ENCODE data around the gene ZNF566.

Gene ZNF566

DNA sequence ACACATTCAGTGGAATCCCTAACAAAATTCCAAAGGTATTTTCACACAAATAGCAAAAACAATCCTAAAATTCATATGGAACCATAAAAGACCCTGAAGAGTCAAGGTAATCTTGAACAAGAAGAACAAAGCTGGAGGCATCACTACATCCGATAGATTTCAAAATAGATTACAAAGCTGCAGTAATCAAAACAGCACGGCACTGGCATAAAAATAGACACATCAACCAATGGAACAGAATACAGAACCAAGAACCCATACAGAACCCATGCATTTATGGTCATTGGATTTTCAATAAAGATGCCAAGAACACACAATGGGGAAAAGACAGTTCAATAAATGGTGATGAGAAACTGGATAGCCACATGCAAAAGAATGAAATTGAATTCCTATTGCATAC, 32.5 kb downstream of the ZNF566 start:
- DNase-seq (ENCODE audit: extremely low spot score, insufficient read length, low read depth) = no peak
- FAIRE-seq = no peak

DNA sequence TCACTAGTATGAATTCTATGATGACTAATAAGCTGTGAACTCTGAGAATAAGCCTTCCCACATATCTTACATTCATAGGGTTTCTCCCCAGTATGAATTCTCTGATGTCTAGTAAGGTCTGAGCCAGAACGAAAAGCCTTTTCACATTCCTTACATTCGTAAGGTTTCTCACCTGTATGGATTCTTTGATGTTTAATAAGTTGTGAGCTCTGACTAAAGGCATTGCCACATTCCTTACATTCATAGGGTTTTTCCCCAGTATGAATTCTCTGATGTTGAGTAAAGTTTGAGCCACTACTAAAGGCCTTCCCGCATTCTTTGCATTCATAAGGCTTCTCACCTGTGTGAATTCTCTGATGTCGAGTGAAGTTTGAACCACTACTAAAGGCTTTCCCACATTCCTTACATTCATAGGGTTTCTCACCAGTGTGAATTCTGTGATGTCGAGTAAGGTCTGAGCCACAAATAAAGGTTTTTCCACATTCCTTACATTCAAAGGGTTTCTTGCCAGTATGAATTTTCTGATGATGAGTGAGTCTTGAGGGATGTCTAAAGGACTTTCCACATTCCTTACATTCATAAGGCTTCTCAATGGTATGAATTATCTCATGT, 40.2 kb downstream of the ZNF566 start:
- FAIRE-seq (no peak), DNase-seq (ENCODE audit: extremely low spot score, insufficient read length, low read depth) (no peak)

DNA sequence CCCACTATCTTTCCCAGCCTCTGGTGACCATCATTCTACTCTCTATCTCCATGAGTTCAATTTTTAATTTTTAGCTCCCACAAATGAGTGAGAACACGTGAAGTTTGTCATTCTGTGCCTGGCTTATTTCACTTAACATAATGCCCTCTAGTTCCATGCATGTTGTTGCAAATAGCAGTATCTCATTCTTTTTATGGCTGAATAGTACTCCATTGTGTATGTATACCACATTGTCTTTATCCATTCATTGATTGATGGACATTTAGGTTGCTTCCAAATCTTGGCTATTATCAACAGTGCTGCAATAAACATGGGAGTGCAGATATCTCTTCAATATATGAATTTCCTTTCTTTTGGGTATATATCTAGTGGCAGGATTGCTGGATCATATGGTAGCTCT, 48.0 kb downstream of the ZNF566 start:
- FAIRE-seq (no peak), DNase-seq (ENCODE audit: extremely low spot score, insufficient read length, low read depth) (no peak)

DNA sequence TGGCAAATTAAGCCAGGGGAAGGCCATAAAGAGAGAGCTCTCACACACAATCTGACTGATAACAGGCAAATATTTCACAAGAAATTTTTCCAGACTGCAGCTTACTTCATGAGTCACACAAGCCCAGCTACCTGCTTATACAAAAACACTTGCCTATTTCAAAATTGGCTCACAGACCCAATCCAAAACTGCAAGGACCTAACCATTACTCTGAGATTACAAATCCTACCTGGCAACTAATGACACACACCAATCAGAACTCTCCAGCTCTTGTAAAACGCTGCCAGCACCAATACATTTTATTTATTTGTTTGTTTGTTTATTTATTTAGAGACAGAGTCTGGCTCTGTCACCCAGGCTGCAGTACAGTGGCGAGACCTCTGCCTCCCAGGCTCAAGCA, 52.8 kb downstream of the ZNF566 start:
- FAIRE-seq (no peak), DNase-seq (ENCODE audit: extremely low spot score, insufficient read length, low read depth) (no peak)

DNA sequence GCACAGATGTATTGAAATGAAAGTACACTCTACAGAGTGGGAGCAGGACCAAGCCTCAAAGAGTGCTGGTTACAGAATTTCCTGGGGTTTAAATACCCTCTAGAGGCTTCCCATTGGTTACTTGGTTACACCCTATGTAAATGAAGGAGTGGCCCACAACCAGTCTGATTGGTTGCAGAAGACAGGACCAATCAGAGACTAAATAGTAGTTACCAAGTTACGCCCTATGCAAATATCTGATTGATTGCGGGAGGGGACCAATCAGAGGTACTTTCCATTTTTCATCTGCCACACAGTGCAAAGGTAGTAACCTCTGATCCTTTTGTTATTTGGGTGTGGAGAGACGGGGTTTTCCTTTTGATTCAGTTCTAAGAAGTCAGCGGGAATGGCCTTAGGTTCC, 65.4 kb downstream of the ZNF566 start:
- DNase-seq (ENCODE audit: extremely low spot score, insufficient read length, low read depth) (no peak), FAIRE-seq (no peak)

DNA sequence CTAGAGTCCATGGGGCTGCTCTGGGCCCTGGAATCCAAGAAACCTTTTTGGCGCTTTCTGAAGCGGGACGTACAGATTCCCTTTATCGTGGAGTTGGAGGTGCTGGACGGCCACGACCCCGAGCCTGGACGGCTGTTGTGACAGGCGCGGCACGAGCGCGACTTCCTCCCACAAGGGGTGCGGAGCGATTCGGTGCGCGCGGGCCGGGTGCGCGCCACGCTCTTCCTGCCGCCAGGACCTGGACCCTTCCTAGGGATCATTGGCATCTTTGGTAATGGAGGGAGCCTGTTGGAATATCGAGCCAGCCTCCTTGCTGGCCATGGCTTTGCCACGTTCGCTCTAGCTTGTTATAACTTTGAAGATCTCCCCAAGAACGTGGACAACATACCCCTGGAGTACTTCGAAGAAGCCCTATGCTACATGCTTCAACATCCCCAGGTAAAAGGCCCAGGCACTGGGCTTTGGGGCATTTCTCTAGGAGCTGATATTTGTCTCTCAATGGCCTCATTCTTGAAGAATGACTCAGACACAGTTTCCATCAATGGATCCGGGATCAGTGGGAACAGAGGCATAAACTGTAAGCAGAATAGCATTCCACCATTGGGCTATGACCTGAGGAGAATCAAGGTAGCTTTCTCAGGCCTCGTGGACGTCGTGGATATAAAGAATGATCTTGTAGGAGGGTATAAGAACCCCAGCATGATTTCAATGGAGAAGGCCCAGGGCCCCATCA, 67.4 kb downstream of the ZNF566 start:
- no peak for DNase-seq (ENCODE audit: extremely low spot score, insufficient read length, low read depth)
- FAIRE-seq = no peak

DNA sequence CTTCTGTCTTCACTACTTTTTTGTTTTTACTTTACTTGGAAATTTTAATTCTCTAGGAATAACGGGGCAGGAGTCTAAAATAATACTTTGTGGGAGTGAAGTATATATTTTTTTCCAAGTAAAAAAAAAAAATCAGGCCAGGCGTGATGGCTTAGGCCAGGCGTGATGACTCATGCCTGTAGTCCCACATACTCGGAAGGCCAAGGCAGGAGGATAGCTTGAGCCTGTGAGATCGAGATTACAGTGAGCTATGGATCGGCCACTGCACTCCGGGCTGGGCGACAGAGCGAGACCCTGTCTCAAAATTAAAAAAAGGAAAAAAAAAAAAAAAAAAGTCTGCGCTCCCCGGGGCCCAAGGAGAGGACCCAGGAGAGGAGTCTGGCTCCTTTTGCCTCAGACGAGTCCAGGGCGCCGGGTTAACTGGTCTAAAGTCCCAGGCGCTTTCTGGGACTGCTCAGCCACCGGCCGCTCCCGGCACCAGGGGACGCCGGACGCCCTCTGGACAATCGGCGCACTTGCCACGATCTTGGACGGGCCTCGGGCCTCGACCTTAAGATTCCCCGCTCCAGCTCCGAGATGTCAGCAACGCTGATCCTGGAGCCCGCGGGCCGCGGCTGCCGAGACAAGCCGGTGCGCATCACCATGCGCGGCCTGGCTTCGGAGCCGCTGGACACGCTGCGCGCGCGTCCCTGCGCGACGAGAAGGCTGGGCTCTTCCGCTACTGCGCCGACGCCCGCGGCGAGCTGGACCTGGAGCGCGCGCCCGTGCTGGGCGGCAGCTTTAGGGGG, 68.2 kb downstream of the ZNF566 start:
- DNase-seq (ENCODE audit: extremely low spot score, insufficient read length, low read depth) (no peak), FAIRE-seq (no peak)

DNA sequence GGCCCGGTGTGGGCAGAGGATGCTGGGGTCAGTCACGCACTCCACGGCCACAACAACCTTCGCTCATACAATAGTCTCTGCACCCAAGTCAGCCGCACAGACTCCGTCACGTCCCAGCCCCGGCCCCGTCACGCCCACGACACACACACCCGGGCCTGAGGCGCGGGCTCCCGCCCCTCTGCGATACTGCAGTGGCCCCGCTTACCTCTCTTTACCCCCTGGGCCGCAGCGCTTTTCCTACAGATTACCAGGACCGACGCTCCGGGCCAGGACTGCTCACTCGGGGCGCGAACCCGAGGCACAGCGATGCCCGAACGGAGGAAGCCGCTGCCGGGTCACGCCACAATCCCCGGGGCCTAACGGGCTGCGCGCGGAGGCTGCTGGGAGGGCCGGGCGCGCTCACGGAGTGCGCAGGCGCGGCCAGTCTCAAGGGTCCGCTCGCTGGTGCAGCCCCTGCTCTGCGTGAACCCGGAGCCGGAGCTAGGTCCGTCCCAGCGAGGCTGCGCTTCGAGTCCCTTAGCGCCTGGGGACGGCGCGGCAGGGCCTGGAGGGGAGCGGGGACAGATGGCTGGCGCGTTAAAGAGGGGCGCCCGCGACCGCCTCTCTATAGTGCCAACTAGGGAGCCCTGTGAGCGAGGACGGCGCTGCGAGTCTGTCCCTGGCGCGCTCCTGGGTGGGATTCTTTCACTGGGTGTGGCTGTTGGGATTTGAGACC, 70.9 kb downstream of the ZNF566 start, which contains the start of gene ZFP82:
TSS of gene ZFP82 (minus strand) at position 358 of the 715 bp plus-strand sequence. CDS start 8,855 bp downstream, outside the sequence.
- FAIRE-seq (peak; percentile 63), DNase-seq (ENCODE audit: extremely low spot score, insufficient read length, low read depth) (peak; percentile 80)

DNA sequence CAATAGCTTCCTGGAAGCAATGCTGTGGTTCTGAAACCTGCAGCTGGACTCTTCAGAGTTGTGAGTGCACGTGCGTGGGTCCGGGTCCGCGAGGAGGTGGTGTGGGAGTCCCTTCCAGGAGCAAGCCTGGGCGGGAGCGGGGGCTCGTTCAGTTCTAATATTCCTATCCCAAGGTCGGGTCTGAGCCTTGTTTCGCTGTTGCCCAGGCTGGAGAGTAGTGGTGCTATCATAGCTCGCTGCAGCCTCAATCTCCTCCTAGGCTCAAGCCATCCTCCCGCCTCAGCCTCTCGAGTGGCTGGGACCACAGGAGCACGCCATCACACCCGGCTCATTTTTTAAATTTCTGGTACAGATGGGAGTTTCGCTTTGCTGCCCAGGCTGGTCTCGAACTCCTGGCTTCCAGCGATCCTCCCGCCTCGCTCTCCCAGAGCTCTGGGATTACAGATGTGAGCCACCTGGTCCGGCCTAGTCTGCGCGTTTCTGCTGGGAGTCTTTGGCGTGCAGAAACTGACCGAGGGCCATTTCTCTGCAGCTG, 71.5 kb downstream of the ZNF566 start:
- no peak for FAIRE-seq

DNA sequence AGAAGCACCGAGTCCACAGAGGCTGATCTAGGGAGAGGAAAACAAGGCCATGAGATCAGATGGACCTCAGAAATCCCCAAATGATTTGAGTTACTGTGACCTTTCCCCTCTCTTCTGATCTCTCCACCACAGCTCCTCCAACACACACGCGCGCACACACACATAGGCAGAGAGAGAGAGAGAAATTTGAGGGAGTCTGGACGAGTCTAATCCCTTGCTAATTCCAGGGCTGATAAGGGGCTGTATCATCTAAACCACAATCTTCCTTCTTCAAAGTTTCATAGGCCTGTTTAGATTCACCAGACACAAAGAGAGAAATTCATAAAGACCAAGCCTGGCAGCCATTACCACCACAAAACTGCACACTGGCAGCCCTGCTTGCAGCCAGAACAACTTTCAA, 79.5 kb downstream of the ZNF566 start:
- FAIRE-seq (no peak), DNase-seq (ENCODE audit: extremely low spot score, insufficient read length, low read depth) (no peak)

More for the DNA sequence above, 71.5 kb downstream of the ZNF566 start:
- DNase-seq (ENCODE audit: extremely low spot score, insufficient read length, low read depth) = no peak

DNA sequence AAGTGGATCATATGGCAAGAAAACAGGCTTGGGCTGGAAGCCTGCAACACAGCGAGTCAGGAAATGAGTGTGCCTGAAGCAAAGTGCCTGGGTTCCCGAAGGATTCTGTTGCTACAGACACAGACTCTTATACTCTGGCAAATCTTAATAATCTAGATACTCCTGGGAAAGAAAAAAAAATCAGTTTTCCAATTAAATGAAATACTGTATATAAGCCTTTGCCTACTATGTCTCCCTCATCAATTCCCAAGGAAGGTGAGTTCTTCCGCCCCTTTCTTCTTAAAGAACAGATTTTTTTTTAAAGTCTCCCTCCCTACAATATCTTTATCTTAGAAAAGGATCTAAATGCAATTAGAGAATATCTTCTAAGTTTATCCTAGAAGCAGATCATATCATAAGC, 81.3 kb downstream of the ZNF566 start:
- no peak for FAIRE-seq

DNA sequence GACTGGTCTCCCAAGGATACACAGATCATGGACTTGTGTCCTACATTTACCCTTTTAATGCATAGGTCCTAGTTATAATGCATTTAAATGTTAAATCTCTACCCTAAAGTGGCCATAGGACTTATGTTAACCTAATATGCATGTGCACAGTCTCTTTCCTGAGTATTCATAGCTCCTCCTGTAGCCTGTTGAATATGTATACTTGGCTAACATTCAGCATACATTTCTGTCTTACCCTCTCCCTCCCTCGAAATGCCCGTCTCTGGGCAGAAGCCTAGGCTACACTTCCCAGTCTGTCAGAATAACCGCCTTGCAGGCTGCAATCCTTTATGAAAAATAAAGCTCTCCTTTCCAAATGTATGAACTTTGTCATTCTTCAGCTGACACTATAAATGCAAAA, 84.9 kb downstream of the ZNF566 start:
- FAIRE-seq (no peak), DNase-seq (ENCODE audit: extremely low spot score, insufficient read length, low read depth) (no peak)

More for the DNA sequence above, 81.3 kb downstream of the ZNF566 start:
- no peak for DNase-seq (ENCODE audit: extremely low spot score, insufficient read length, low read depth)

DNA sequence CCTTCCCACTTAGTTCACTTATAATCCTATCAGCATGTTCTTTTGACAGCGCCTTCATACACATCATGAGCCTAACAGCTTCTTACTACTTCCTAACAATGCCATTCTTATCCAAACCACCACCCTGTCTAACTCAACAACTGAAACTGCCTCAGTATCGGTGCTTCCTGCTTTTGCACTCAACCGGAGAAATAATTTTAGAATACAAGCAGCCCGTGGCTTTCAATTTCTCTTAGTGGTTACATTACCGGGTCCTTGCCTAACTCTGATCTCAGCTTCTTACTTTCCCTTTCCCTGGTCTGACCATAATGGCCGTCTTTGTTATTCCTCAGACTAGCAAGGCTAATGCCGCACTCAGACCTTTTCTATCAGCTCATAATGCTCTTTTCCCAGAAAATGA, 87.9 kb downstream of the ZNF566 start:
- FAIRE-seq (no peak), DNase-seq (ENCODE audit: extremely low spot score, insufficient read length, low read depth) (no peak)

DNA sequence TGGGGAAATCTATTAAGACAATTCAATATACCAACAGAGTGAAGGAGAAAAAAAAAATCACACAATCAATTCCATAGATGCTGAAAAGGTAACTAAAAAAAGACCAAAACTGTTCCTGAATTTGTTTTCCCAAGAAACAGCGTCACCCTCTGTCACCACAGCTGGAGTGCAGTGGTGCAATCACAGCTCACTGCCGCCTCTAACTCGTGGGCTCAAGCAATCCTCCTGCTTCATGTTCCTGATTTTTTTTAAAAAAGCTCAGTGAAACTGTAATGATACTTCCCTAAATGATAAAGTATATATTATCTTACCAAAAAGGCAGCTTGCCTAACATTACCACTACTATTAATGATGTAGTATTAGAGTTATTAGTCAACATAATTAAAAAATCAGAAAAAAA, 90.8 kb downstream of the ZNF566 start:
- no peak for DNase-seq (ENCODE audit: extremely low spot score, insufficient read length, low read depth)
- FAIRE-seq = no peak

All from GM18507 (cell line).